ENCODE results near the gene METTL16. TPM values are rescaled to one million over a fixed set of nuclear protein-coding genes. Genes with fewer than 3 reads are reported as not detected.
A peak's percentile ranks its signal among the peaks of the same experiment; 100 is the strongest.

Gene METTL16
- total and polyA plus RNA-seq, 2 experiments from 2014 or later: 40.1 to 80.8 TPM

- no peak for TF ChIP-seq ZNF462 (CRISPR knock-in tag; IDR thresholded peaks at IDR 0.05)
- no peak for TF ChIP-seq ETS1 (IDR thresholded peaks at IDR 0.05)
- TF ChIP-seq EZH2 (IDR thresholded peaks at IDR 0.05; ENCODE audit: low read depth, unreplicated experiment): no peak
These were observed 76.4 kb downstream of the METTL16 start (continued) for GRCh38 chr17:2435181-2435741.

GRCh38 chr17:2433696-2434095 lies 78.0 kb downstream of the METTL16 start:
- Histone ChIP-seq H3F3A (replicated peaks; ENCODE audit: low read depth) (peaks cover 18% of the 10 kb centered on the region), H3K9me2 (ENCODE audit: insufficient read depth) (no peaks in the 10 kb centered on the region), H3K79me2 (replicated peaks; ENCODE audit: insufficient read depth) (peaks cover 18% of the 10 kb centered on the region), H3K4me3 (no peak overlapping the region), H3K27me3 (ENCODE audit: insufficient read depth) (no peaks in the 10 kb centered on the region), H3K36me3 (ENCODE audit: insufficient read depth) (peaks cover 22% of the 10 kb centered on the region), H2AFZ (no peak overlapping the region), H3K4me1 (ENCODE audit: insufficient read depth) (peaks cover 28% of the 10 kb centered on the region), H3K4me2 (0 out of 2 replicates have a peak overlapping the region, but pooled peaks have one; percentile 3), H3K27ac (ENCODE audit: low read depth) (0 out of 2 replicates have a peak overlapping the region, but pooled peaks have one; percentile 45), H4K20me1 (replicated peaks; ENCODE audit: insufficient read depth) (peaks cover 16% of the 10 kb centered on the region)
- DNase-seq (ENCODE audit: low spot score): peak; percentile 35
- peak; percentile 53 for ATAC-seq
- Mint-ChIP-seq H3K4me3 (no peak overlapping the region), H3K27ac (peak overlapping the region; percentile 17), H3K27me3 (ENCODE audit: insufficient read depth, low read depth, poor library complexity) (peaks cover 14% of the 10 kb centered on the region), H3K36me3 (ENCODE audit: low read depth) (peaks cover 49% of the 10 kb centered on the region), H3K9me3 (no peaks in the 10 kb centered on the region), H3K4me1 (peaks cover 35% of the 10 kb centered on the region)
- TF ChIP-seq CREB1 (CRISPR knock-in tag; IDR thresholded peaks at IDR 0.05; ENCODE audit: low read depth): no peak
- TF ChIP-seq ZNF114 (CRISPR knock-in tag; IDR thresholded peaks at IDR 0.05): no peak
- TF ChIP-seq CTCF (conservative IDR thresholded peaks at IDR 0.05; ENCODE audit: low read depth in 2 of 2): no peak
- TF ChIP-seq ZNF331 (CRISPR knock-in tag; IDR thresholded peaks at IDR 0.05; ENCODE audit: low read depth): no peak
- TF ChIP-seq POLR2AphosphoS5 (IDR thresholded peaks at IDR 0.05; ENCODE audit: low read depth): no peak
- no peak for TF ChIP-seq EZH2 (IDR thresholded peaks at IDR 0.05; ENCODE audit: low read depth, unreplicated experiment)
- no peak for TF ChIP-seq JUNB (IDR thresholded peaks at IDR 0.05; ENCODE audit: unreplicated experiment)
- TF ChIP-seq EZH2phosphoT487 (IDR thresholded peaks at IDR 0.05; ENCODE audit: unreplicated experiment): no peak
- no peak for TF ChIP-seq REST (IDR thresholded peaks at IDR 0.05; ENCODE audit: unreplicated experiment)

All from GM23338 (cell line).